T-helper 2 cell treated with Interferon-gamma antibody and Interleukin-4, amounts not matched to agents 5 μg/mL and 100 μg/mL, for 36 hours (primary cell): ENCODE results near the gene OR10G2.

ENCODE experiments used
- DNase-seq: peaks from one replicate; pipeline ENCODE4 v3.0.0; 2021; ENCODE audit warnings: low spot score
- H3K27ac Mint-ChIP-seq: one replicate; pipeline ENCODE4 v1.8.0; 2021; ENCODE audit warnings: mild to moderate bottlenecking, mixed read lengths
- H3K27me3 Mint-ChIP-seq: one replicate; pipeline ENCODE4 v1.8.0; 2021; ENCODE audit warnings: low read depth, mixed read lengths
- H3K36me3 Mint-ChIP-seq: one replicate; pipeline ENCODE4 v1.8.0; 2021; ENCODE audit warnings: low read depth, mixed read lengths
- H3K4me1 Mint-ChIP-seq: one replicate; pipeline ENCODE4 v1.8.0; 2021; ENCODE audit warnings: low read depth, mixed read lengths
- H3K4me3 Mint-ChIP-seq: one replicate; pipeline ENCODE4 v1.8.0; 2022; ENCODE audit warnings: mild to moderate bottlenecking, moderate library complexity, mixed read lengths
- H3K9me3 Mint-ChIP-seq: one replicate; pipeline ENCODE4 v1.8.0; 2021; ENCODE audit warnings: mixed read lengths

OR10G2 gene, protein sequence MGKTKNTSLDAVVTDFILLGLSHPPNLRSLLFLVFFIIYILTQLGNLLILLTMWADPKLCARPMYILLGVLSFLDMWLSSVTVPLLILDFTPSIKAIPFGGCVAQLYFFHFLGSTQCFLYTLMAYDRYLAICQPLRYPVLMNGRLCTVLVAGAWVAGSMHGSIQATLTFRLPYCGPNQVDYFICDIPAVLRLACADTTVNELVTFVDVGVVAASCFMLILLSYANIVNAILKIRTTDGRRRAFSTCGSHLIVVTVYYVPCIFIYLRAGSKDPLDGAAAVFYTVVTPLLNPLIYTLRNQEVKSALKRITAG

DNA sequence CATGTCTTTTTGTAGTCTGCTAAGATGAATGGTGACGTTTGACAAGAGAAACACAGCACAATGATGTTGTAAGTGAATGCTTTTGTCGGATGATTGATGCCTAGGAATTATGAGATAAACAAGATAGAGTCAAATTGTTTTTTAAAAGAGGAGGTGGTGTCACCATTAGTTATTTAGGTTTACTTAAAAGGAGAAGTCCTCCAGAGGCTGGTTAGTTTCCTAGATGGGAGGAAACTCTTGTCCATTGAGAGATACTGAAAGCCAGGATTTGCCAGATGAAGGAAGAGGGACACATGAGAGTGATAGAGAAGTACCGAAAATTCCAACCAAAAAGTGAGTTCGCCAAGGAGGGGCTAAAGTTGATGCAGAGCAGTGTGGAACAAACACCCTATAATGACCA, at the start of gene OR10G2:
Gene OR10G2 (minus strand): TSS at position 101 of the 400 bp plus-strand sequence. CDS start 98 bp downstream, at position 3.
- no peak for DNase-seq
- Mint-ChIP-seq H3K27me3 (no peaks in the 10 kb centered on the region), H3K36me3 (no peaks in the 10 kb centered on the region), H3K27ac (no peak within 1 kb of the TSS), H3K4me1 (no peaks in the 10 kb centered on the region), H3K4me3 (no peak within 1 kb of the TSS), H3K9me3 (no peaks in the 10 kb centered on the region)

DNA sequence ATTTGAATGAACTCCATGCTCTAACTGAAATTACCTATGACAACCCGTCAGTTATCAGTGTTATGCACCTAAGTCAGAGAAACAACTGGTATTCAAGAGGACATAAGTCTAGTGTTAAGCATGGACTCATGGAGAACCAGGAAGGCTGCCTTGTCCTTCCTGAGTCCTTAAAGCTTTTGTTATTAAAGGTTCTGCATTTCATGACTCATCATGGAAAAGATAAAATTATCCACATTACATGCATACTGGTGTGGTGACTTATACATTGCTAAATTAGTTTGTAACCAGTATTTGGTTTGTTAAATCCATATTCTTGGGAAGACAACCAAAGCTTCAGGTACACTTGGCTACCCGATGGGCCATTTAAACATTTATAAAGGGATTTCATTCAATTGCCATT, 45.3 kb upstream of the OR10G2 start:
- Mint-ChIP-seq H3K4me3 (no peak overlapping the region), H3K27ac (no peak overlapping the region), H3K27me3 (peaks cover 12% of the 10 kb centered on the region), H3K9me3 (no peaks in the 10 kb centered on the region), H3K4me1 (no peaks in the 10 kb centered on the region), H3K36me3 (no peaks in the 10 kb centered on the region)
- no peak for DNase-seq

DNA sequence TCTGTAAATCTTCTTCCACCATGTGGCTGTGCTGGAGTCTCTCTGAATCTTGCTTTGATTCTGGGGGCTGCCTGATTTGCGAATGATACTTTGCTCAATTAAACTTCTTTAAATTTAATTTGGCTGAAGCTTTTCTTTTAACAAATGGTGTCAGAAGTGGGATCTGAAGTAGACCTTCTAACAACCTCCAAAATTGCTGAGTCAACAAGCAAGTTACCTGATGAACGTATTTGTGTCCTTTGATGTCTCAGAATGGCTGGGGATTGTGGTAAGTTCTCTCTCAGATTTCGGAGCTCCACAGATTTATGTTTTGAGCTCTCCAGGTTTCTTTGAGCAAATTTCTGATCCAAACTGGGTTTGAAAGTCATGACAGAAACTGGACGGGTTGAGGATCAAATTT, 40.8 kb upstream of the OR10G2 start:
- Mint-ChIP-seq H3K4me1 (no peaks in the 10 kb centered on the region), H3K27ac (no peak overlapping the region), H3K4me3 (no peak overlapping the region), H3K36me3 (no peaks in the 10 kb centered on the region), H3K27me3 (peaks cover 6% of the 10 kb centered on the region), H3K9me3 (peaks cover 5% of the 10 kb centered on the region)
- no peak for DNase-seq

DNA sequence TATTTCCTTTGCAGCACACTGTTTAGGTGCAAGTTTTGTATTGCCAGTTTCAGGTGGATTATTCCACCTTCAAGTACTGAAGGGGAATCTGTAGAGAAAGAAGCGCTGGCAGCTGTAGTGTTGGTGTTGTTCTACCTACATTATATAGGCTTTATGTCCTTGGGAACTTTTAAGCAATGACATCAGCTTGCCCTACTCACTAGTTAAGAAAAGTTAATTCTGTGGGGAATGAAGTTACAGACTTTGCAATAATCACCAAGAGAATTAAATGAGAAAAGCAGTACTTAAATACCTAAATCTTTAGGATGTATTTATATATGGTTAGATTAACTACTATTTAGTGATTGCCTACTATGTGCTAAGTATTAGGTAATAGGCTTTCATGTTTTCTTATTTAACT, 39.0 kb upstream of the OR10G2 start, which contains the start of gene OR4E1:
Gene OR4E1 (minus strand): TSS at position 101 of the 400 bp plus-strand sequence. CDS start 2,883 bp downstream, outside the sequence.
- peaks cover 5% of the 10 kb centered on the region for H3K9me3 Mint-ChIP-seq
- no peak within 1 kb of the TSS for H3K4me3 Mint-ChIP-seq
- H3K36me3 Mint-ChIP-seq: no peaks in the 10 kb centered on the region
- H3K4me1 Mint-ChIP-seq: no peaks in the 10 kb centered on the region
- peaks cover 14% of the 10 kb centered on the region for H3K27me3 Mint-ChIP-seq
- no peak for DNase-seq
- no peak within 1 kb of the TSS for H3K27ac Mint-ChIP-seq

DNA sequence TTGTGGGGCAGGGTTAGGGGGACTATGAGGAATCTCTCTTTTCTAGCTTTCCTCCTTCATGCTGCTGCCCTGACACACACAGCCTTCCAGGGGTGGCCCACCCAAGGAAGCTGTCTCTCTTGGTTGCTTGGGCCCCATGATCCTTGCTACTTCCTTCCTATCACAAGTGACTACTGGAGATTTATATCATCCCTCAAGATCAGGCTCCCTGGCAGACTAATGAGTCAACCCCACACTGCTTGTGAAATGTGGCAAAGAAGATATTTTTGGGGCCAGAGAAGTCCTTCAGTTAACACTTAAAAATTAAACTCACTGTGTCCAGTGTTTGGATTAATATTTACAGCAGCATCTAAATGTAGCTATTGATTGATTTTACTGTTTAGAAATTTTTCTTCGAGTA, 37.4 kb upstream of the OR10G2 start:
- Mint-ChIP-seq H3K9me3 (peaks cover 5% of the 10 kb centered on the region), H3K27me3 (peaks cover 8% of the 10 kb centered on the region), H3K4me1 (no peaks in the 10 kb centered on the region), H3K4me3 (no peak overlapping the region), H3K27ac (no peak overlapping the region), H3K36me3 (no peaks in the 10 kb centered on the region)
- DNase-seq: no peak

DNA sequence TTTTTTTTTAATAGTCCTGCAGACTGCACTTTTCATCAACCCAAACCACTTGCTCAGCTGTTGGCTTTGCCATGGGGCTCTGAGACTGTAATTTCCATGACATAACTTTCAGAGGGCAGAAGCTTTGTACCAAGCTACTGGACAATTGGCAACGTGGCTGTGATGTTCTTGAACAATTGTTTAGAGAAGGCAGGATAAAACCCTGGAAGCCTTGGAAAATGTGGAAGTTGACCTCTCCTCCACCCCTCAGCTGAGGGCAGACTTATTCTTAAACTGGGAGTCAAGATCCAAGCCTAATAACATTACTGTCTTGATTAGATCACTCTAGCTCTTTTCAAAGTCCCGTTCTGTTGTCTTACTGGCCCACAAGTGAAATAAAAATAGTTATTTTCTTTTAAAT, 36.6 kb upstream of the OR10G2 start:
- Mint-ChIP-seq H3K27me3 (peaks cover 8% of the 10 kb centered on the region), H3K9me3 (peaks cover 5% of the 10 kb centered on the region), H3K4me1 (no peaks in the 10 kb centered on the region), H3K27ac (no peak overlapping the region), H3K4me3 (no peak overlapping the region), H3K36me3 (no peaks in the 10 kb centered on the region)
- DNase-seq: no peak

DNA sequence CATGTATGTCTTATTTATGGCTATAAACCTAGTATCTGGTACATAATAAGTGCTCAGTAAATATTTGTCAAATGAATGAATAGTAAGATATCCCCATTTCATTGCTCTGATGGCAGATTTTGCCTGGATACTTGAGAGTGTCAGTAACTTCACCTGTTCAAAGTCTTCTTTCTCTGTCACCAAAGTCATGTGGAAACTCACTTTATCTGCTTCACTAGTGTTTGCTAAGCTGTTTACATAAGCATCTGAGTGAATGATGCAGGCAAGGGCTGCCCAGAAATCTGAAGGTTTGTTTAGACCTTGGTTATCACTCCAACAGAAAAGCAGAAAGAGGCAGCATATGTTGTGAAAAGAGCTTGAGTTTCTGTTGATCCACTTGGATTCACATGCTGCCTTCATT, 34.5 kb upstream of the OR10G2 start:
- Mint-ChIP-seq H3K9me3 (no peaks in the 10 kb centered on the region), H3K27me3 (peaks cover 8% of the 10 kb centered on the region)

DNA sequence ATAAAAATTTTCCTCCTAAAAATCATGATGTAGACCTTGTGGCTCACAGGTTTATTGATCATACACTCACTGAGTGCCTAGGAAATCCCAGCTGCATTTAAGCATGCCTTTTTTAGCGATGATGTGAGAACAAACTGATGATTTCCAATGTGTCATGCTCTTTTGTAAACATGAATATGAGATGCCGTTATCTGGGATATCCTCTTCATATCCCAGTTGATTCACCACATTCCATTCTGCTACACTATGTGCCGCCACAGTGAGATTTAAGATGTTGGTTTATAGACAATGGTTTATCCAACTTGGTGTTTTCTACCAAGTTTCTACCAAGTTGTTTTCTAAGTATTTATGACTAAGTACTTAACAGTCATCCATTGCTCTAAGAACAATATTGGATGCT, 33.6 kb upstream of the OR10G2 start:
- no peak for DNase-seq
- peaks cover 10% of the 10 kb centered on the region for H3K27me3 Mint-ChIP-seq
- no peaks in the 10 kb centered on the region for H3K36me3 Mint-ChIP-seq
- no peak overlapping the region for H3K4me3 Mint-ChIP-seq
- H3K27ac Mint-ChIP-seq: no peak overlapping the region
- H3K9me3 Mint-ChIP-seq: no peaks in the 10 kb centered on the region
- H3K4me1 Mint-ChIP-seq: no peaks in the 10 kb centered on the region

More for the DNA sequence above, 34.5 kb upstream of the OR10G2 start:
- no peak for DNase-seq
- Mint-ChIP-seq H3K4me3 (no peak overlapping the region), H3K4me1 (no peaks in the 10 kb centered on the region), H3K27ac (no peak overlapping the region), H3K36me3 (no peaks in the 10 kb centered on the region)

DNA sequence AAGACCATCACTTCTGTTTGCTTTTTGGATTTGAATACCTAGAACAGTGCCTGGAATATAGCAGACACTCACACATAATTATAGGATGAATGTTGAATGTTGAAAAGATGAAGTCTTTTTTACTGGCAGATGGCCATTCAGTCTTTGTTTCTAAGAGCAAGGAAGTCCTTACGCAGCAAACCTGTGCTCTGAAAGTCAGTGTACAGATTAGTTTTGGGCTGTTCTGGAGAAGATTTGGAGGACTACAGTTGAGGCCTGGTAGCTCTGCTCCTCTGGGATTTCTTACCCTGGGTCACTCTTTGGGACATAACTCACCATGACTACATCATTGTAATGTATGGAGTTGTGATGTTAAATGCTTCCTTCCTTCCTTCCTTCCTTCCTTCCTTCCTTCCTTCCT, 22.2 kb upstream of the OR10G2 start:
- Mint-ChIP-seq H3K27me3 (peaks cover 4% of the 10 kb centered on the region), H3K27ac (no peak overlapping the region), H3K36me3 (no peaks in the 10 kb centered on the region), H3K4me3 (no peak overlapping the region), H3K4me1 (no peaks in the 10 kb centered on the region), H3K9me3 (no peaks in the 10 kb centered on the region)
- DNase-seq: no peak

DNA sequence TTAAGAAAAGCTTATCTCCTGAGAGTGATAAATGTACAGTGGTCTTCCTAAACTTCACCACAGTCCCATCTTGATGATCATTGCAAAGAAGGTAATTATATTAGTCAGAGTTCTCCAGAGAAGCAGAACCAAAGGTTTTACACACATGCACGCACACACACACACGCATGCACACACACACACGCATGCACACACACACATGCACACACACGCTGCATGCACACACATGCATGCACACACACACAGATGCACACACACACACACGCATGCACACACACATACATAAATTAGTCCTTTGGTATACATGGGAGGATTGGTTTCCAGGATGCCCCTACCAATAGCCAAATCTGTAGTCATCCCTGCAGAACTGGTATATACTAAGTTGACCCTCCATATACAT, 19.5 kb upstream of the OR10G2 start:
- no peak overlapping the region for H3K4me3 Mint-ChIP-seq
- no peak for DNase-seq
- H3K4me1 Mint-ChIP-seq: no peaks in the 10 kb centered on the region
- H3K36me3 Mint-ChIP-seq: no peaks in the 10 kb centered on the region
- no peaks in the 10 kb centered on the region for H3K9me3 Mint-ChIP-seq
- peaks cover 11% of the 10 kb centered on the region for H3K27me3 Mint-ChIP-seq
- H3K27ac Mint-ChIP-seq: no peak overlapping the region

DNA sequence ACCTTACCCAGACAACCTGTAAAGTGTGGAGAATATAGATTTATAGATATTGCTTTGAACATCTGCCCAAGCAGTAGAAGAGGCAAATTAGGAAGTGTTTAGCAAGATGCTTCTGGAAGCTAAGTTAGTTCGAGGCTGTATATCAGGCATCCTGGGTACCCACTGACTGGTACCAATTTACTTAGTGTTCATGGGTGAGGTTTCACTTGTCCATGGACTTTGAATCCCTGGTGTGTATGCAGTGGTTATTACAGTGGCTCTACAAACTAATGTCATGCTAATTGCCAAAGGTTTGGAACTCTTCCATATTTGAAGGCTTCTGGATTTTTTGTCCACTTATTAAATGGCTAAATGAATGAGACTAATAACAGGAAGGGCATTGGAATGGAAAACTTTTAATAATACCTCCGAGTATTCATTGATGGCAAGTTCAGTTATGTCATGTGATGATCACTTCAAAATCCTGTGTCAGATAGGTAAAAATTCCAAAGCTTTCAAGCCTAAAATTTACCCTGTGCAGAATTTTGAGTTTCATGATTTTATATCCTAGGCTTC, 18.7 kb upstream of the OR10G2 start, which contains the start of gene OR4E2:
Gene OR4E2 (plus strand): TSS at position 505 of the 555 bp plus-strand sequence. CDS start 11,248 bp downstream, outside the sequence.
- no peak for DNase-seq
- Mint-ChIP-seq H3K4me1 (no peaks in the 10 kb centered on the region), H3K4me3 (no peak within 1 kb of the TSS), H3K27me3 (peaks cover 9% of the 10 kb centered on the region), H3K36me3 (no peaks in the 10 kb centered on the region), H3K9me3 (no peaks in the 10 kb centered on the region), H3K27ac (no peak within 1 kb of the TSS)

DNA sequence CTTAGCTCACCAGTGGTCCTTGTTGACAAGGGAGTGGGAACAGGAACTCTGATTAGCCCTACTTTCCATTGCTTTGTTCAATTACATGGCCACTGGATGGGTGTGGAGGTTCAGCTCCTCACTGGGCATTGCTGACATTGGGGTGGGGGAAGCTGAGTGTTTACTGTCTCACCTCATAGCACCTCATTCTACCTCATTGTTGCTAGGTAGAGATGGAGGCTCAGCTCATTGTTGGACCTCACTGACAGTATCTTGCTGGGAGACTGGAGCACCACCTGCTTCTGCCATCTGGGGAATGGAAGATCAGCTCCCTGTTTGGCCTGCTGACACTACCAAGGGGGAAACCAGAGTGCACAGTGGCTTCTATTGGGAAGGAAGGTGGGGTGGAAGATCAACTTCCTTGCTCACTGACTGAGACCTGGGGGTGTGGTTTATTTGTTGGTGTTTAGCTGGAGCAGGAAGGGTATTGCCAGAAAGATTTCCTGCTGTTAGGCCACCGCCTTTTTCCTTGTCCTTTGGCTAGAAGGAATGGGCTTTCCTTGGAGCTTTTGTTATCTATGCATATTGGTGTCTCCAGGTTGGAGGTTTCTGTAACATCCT, 17.6 kb upstream of the OR10G2 start:
- Mint-ChIP-seq H3K27me3 (peaks cover 8% of the 10 kb centered on the region), H3K9me3 (no peaks in the 10 kb centered on the region), H3K36me3 (no peaks in the 10 kb centered on the region), H3K27ac (no peak overlapping the region), H3K4me1 (no peaks in the 10 kb centered on the region), H3K4me3 (no peak overlapping the region)
- no peak for DNase-seq

DNA sequence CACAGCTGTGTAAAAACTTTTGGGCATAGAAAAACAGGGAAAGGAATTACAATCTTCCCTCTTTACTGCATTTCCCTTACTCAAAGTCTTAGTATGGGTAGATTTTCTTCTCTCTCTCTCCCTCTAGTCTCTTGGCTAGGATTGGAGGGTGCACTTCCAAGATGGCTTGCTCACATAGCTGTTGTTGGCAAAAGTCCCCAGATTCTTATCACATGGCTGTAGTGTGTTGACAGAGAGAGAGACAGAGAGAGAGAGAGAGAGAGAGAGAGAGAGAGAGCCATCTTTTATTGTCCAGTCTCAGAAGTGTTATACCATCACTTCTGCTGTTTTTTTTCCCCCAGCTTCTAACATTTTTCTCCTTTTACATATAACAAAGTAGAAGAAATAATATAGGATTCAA, 12.6 kb upstream of the OR10G2 start:
- no peaks in the 10 kb centered on the region for H3K36me3 Mint-ChIP-seq
- H3K27me3 Mint-ChIP-seq: peaks cover 8% of the 10 kb centered on the region
- no peak overlapping the region for H3K27ac Mint-ChIP-seq
- H3K9me3 Mint-ChIP-seq: no peaks in the 10 kb centered on the region
- H3K4me3 Mint-ChIP-seq: no peak overlapping the region
- H3K4me1 Mint-ChIP-seq: no peaks in the 10 kb centered on the region
- DNase-seq: no peak

DNA sequence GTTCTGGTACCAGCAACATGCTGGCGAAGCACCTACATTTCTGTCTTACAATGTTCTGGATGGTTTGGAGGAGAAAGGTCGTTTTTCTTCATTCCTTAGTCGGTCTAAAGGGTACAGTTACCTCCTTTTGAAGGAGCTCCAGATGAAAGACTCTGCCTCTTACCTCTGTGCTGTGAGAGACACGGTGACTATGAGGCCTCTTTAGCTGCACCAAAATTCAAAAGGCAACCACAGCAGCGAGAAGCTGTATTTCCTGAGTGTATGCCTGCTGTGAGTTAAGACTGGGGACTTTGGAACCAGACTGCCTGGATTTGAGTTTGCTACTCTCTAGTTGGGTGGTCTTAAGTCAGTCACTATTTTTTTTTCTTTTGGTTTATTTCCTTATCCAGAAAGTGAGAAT, 8.7 kb upstream of the OR10G2 start:
- Mint-ChIP-seq H3K4me3 (peak overlapping the region; percentile 36), H3K9me3 (no peaks in the 10 kb centered on the region), H3K4me1 (no peaks in the 10 kb centered on the region)

More for the DNA sequence above, 8.7 kb upstream of the OR10G2 start:
- DNase-seq: no peak
- Mint-ChIP-seq H3K27me3 (no peaks in the 10 kb centered on the region), H3K27ac (no peak overlapping the region), H3K36me3 (no peaks in the 10 kb centered on the region)
